Middle frontal gyrus (tissue), 1 donor: ENCODE data around the gene GNAZ.

Experiments used
- DNase-seq: peaks from one replicate; pipeline ENCODE4 v3.0.0-alpha.2; 2015; ENCODE audit warnings: low spot score; ENCODE audit errors: extremely low spot score

Gene GNAZ

GRCh38 chr22:23064381-23065068 is 5.8 kb upstream of the GNAZ start:
- DNase-seq: no peak

GRCh38 chr22:23065069-23065451 is 5.3 kb upstream of the GNAZ start:
- no peak for DNase-seq

- no peak for DNase-seq
Observed at GRCh38 chr22:23065495-23066122, 4.7 kb upstream of the GNAZ start.

DNA sequence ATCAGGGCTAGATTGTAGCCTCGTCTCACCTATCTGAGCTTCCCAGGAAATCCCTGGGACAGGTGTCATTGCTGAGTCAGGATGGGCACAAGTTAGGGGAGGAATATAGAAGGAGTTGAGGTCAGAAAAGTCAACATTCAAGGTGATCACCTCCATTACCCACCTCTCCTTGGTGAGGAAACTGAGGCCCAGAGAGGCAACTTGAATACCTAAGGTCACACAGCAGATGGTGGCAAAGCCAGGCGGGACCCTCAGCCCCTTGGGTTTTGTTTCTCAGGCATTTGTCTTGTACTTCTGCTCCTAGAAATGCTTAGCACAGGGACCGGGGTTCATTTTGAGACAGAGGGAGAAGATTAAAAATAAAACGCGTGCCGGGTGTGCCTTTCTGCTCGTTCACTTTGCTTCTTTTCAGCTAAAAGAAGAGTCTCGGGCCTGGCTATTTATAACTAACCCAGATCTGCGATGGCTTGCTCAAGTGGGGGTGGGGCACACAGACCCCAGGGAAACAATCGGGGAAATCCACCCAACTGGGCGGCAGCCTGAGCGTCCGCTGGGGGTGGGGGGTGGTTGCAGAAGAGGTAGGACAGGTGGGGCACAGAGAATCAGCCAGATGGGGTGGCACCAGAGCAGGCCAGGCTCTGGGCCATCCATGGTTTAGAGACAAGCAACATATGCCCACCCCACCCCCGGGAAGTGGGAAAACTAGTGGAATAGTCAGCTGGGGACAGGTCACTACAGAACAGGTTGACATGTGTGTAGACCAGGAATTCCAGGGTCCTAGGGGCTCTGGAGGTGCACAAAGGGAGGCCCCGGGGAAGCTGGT is 3.9 kb upstream of the GNAZ start:
- no peak for DNase-seq

GRCh38 chr22:23067023-23067650 is 3.2 kb upstream of the GNAZ start:
- no peak for DNase-seq

GRCh38 chr22:23067691-23068090 is 2.6 kb upstream of the GNAZ start:
- DNase-seq: no peak

DNA sequence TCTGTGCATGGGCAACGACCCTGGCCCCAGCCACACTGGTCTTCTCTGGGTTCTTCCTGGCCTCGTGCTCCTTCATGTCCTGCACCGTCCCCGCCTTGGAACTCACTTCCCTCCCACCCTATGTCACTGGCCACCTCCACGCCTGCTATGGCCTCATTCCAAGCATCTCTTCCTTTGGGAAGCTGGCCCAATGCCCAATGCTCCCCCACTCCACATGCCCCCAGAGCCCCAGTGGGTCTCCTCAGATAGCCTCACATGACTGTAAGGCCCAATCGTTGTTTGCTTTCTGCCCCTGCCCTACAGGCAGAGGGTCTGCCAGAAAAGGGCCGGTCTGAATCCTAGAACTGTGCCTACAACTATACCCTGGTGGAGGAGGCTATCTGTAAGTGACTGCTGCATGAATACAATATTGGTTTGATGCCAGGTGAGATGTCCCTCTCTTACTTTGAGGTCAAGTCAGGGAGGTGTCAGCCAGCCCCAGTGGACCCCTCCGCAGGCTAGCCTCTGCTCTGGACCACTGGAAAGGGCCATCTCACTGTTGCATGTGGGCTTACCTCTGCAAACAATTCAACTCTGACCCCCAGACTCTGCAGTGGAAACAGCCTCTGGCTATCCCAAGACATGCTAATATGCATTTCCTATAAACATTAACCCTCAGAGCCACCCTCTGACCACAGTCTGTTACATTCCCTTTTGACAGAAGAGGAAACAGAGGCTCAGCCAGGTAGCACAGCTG is 2.1 kb upstream of the GNAZ start:
- no peak for DNase-seq

DNA sequence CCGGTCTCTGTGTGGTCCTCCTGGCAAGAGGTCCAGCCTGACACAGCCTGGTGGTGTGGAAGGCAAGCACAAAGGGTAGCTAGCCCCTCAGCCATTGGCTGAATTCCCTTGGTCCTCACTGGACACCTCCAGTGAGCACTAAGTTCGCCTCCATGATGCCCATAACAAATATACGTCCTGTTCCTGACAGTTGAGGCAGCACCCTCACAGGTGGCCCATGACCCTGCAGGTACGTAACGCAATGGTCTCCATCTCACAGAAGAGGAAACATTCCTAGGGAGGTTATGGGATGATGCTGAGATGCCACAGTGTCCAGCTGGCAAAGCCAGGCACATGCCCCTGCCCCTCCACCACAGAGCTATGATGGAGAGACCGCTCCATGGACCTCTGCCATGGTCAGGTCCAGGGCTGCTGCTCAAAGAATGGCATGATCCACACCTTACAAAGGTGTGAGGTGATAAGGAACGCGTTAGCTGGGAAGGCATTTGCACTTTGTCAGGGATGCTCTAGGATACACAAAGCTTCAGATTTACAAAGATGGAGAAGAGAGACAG is 1.4 kb upstream of the GNAZ start:
- DNase-seq: no peak

- DNase-seq: peak; percentile 85
Observed at GRCh38 chr22:23069502-23070357, 589 bp upstream of the GNAZ start.

DNA sequence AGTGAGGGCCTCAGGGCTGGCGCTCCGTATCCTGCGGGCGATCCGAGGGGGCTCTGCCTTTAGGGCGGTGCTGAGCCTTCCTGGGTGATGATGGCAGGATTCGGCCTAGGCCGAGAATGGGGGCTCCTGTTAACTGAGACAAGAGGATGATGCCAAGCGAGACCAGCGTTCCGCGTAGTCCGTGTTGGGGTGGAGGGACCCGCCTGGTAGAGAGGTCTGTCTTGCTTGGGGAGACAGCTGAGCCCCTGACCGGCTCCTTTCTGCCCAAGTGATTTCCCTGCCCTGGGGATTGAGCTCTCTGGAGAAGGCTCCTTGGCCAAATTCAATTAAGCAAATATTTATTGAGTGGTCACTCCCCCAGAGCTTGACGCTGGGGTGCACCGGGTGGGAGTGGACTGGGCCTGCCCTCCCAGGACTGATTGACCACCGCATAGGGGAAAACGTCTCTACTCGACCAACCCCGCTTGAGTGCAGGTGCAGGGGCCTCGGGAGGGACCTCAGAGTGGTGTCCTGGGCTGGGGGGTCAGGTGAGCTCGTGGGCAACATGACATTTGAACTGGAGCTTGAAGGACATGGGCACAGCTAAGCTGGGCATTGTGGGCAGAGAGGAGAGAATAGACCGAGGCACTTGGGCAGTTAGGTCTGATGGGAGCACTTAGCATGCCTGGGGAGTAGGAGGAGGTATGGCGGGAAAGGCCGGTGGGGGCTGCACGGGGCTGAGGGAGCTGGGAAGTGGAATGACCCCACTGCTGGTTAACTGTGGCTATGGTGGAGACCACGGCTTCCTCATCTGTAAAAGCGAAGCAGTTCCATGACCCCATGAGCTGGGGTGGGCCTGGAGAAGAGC is 1.1 kb downstream of the GNAZ start:
- DNase-seq: no peak

DNA sequence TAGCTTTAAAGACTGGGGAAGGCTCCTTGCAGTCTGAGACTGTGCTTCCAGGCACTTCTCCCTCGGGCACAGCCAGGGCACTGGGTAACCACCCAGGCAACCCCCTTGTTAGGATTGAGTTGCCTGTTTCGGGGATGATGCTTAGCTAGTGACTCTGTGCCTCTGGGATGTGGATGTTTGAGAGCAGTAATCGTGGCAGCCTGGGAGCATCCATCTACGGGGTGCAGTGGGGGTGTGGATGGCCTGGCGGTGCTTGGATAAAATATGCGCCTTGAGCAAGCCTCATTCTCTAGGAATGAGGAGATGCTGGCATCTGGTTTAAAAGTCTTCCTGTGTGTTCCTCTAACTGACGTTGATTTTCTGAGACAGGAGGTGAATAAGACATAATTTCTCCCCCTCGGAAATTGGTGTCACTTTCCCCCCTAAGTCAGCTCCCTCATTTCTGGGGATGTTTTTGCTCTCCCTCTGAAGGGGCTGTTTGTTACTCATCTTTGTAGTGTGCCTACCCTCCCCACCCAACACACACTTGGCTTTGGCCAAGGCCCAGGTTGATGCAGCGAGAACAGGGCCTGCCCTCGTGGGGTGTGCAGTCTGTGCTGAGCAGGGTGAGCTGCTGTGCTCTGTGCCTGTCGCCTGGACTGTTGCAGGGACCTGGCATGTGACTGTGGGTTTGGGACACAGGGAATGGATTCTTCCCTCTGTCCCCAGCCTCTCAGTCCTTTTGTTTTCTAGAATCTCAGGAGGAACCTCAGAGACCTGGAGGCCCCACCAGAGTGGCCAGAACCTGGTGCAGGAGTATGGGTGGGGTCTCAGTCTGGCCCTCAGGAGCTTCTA is 2.0 kb downstream of the GNAZ start:
- no peak for DNase-seq

DNA sequence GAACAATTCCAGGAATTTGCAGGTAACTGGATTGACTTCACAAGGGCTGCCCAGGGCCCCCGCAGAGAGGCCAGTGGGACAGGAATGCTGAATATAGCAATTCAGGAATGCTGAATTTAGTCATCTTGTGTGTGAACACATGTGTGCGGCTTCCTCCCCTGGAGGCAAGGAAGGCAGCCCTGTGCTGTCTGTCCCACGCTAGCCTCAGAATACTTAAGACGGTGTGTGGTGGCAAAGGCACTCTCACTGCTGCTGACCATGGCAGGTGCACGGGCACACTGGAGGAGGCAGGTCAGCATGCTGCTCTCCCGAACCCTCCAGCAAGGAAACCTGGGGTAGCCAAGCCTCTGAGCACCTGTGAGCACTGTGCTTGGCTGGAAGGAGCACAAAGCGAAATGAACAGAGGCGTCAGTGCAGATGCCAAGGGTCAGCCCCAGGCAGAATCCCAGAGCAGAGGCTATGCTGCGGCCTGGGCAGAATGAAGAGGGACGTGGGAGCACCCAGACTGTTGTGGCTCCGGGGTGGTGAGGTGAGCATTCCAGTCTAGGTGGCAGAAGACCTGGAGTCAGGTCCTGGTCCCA is 2.7 kb downstream of the GNAZ start:
- DNase-seq: no peak

DNA sequence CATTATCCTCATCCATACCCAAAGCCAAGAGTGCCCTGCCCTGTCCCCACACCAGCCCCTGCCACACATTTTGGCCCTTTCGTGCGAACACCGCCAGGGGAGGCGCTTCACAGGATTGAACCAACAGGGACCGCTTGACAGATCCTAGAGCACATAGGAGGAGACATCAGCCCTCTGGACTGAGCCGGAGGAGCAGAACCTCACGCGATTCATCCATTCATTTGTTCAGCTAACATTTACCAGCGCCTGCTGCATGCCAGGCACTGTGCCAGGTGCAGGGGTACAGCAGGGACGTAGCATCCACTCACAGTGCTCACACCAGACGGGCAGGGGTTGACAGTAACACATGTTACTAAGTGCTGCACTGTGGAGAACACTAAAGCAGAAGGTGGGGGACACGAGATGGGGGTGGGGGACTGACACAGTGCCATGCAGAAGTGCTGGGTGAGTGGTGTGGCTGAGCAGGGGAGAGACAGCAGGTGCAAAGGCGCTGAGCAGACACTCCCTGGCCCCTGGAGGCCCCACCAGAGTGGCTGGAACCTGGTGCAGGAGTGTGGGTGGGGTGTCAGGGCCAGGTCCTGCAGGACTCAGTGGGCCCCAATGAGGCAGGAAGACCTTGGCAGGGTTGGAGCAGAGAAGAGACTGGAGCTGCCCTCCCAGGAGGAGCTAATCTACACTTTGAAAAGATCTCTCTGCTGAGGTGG is 3.4 kb downstream of the GNAZ start:
- no peak for DNase-seq

DNA sequence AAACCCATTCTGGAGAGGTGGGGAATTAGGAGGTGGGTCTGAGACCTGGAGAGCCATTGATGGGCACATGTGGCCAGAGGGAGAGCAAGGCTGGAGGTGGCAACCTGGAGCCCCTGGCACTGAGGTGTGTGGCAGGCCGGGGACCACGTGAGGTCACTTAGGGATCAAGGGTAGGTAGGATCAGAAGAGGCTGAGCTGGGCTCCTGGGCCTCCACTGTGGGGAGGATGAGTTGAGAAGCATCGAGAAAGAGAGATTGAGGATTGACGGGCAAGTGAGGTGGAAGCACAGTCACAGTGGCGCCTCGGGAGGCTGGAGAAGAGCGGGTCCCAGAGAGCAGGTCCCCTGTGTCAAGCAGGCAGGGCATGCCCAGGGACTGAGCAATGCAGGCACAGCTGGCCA is 4.1 kb downstream of the GNAZ start:
- no peak for DNase-seq

DNA sequence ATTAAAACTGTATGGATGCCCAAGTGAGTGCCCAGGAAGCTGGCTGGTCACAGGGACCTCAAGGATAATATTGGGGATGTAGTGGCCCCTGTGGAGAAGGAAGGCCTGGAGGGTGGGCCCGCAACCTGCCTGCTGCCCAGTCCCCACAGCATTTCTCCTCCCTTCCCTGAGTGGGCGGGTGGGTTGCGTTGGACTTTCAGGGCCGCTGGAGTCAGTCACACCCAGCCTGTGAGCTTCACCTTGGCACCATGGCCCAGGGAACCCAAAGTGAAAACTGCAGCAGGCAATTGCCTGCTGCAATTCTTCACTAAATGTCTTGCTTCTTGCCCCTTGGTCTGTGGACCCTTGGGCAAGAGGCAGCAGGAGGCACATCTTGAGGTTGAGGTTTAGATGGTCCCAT is 4.7 kb downstream of the GNAZ start:
- no peak for DNase-seq

- no peak for DNase-seq
Observed at GRCh38 chr22:23075525-23076216, 5.4 kb downstream of the GNAZ start.
